ENCODE data around the gene ITGB8.

ITGB8 gene

GRCh38 chr7:20358762-20359282, 28.1 kb downstream of the ITGB8 start:
- Histone ChIP-seq H3K4me2 (ENCODE audit: low read length) (no peak overlapping the region), H3K27ac (no peak overlapping the region), H3K36me3 (ENCODE audit: control insufficient read depth, insufficient read depth, low read length) (no peaks in the 10 kb centered on the region), H3K27me3 (ENCODE audit: control insufficient read depth, insufficient read depth, low read length) (no peaks in the 10 kb centered on the region), H3K79me2 (no peaks in the 10 kb centered on the region), H3K4me3 (ENCODE audit: low read depth, low read length) (no peak overlapping the region), H2AFZ (no peak overlapping the region), H3K9ac (no peak overlapping the region), H3K4me1 (no peaks in the 10 kb centered on the region), H3K9me3 (ENCODE audit: control insufficient read depth, low read length) (no peaks in the 10 kb centered on the region)
- TF ChIP-seq CTCF (IDR thresholded peaks at IDR 0.05) = no peak

GRCh38 chr7:20359341-20359963, 28.8 kb downstream of the ITGB8 start:
- Histone ChIP-seq H3K4me1 (no peaks in the 10 kb centered on the region), H2AFZ (no peak overlapping the region), H3K27me3 (ENCODE audit: control insufficient read depth, insufficient read depth, low read length) (no peaks in the 10 kb centered on the region), H3K36me3 (ENCODE audit: control insufficient read depth, insufficient read depth, low read length) (no peaks in the 10 kb centered on the region), H3K9ac (no peak overlapping the region), H3K9me3 (ENCODE audit: control insufficient read depth, low read length) (no peaks in the 10 kb centered on the region), H3K4me3 (ENCODE audit: low read depth, low read length) (no peak overlapping the region), H3K79me2 (no peaks in the 10 kb centered on the region), H3K27ac (no peak overlapping the region), H3K4me2 (ENCODE audit: low read length) (no peak overlapping the region)
- TF ChIP-seq CTCF (IDR thresholded peaks at IDR 0.05) = no peak

- TF ChIP-seq CTCF (IDR thresholded peaks at IDR 0.05) = no peak
- no peaks in the 10 kb centered on the region for H3K9me3 ChIP-seq (ENCODE audit: control insufficient read depth, low read length)
- no peaks in the 10 kb centered on the region for H3K27me3 ChIP-seq (ENCODE audit: control insufficient read depth, insufficient read depth, low read length)
- H3K4me3 ChIP-seq (ENCODE audit: low read depth, low read length) = no peak overlapping the region
- no peak overlapping the region for H3K4me2 ChIP-seq (ENCODE audit: low read length)
- no peaks in the 10 kb centered on the region for H3K4me1 ChIP-seq
- no peak overlapping the region for H2AFZ ChIP-seq
- no peaks in the 10 kb centered on the region for H3K79me2 ChIP-seq
- no peak overlapping the region for H3K9ac ChIP-seq
- H3K27ac ChIP-seq = no peak overlapping the region
- H3K36me3 ChIP-seq (ENCODE audit: control insufficient read depth, insufficient read depth, low read length) = no peaks in the 10 kb centered on the region
Measured at GRCh38 chr7:20362574-20363253, 32.0 kb downstream of the ITGB8 start.

GRCh38 chr7:20364571-20365196, 34.0 kb downstream of the ITGB8 start:
- Histone ChIP-seq H3K9ac (no peak overlapping the region), H3K4me2 (ENCODE audit: low read length) (no peak overlapping the region), H3K27ac (no peak overlapping the region)

More at GRCh38 chr7:20364571-20365196, 34.0 kb downstream of the ITGB8 start:
- no peaks in the 10 kb centered on the region for H3K4me1 ChIP-seq
- no peaks in the 10 kb centered on the region for H3K27me3 ChIP-seq (ENCODE audit: control insufficient read depth, insufficient read depth, low read length)
- H2AFZ ChIP-seq = no peak overlapping the region
- TF ChIP-seq CTCF (IDR thresholded peaks at IDR 0.05) = no peak
- H3K36me3 ChIP-seq (ENCODE audit: control insufficient read depth, insufficient read depth, low read length) = no peaks in the 10 kb centered on the region
- H3K79me2 ChIP-seq = no peaks in the 10 kb centered on the region
- H3K9me3 ChIP-seq (ENCODE audit: control insufficient read depth, low read length) = no peaks in the 10 kb centered on the region
- H3K4me3 ChIP-seq (ENCODE audit: low read depth, low read length) = no peak overlapping the region

All from parathyroid adenoma (tissue), 2 donors.